Measurements from ENCODE around the gene AVL9. TPM values are rescaled to one million over a fixed set of nuclear protein-coding genes. Genes with fewer than 3 reads are reported as not detected.

The AVL9 gene
- total RNA-seq, 1 donor from 2014 or later: 36.8 TPM

DNA sequence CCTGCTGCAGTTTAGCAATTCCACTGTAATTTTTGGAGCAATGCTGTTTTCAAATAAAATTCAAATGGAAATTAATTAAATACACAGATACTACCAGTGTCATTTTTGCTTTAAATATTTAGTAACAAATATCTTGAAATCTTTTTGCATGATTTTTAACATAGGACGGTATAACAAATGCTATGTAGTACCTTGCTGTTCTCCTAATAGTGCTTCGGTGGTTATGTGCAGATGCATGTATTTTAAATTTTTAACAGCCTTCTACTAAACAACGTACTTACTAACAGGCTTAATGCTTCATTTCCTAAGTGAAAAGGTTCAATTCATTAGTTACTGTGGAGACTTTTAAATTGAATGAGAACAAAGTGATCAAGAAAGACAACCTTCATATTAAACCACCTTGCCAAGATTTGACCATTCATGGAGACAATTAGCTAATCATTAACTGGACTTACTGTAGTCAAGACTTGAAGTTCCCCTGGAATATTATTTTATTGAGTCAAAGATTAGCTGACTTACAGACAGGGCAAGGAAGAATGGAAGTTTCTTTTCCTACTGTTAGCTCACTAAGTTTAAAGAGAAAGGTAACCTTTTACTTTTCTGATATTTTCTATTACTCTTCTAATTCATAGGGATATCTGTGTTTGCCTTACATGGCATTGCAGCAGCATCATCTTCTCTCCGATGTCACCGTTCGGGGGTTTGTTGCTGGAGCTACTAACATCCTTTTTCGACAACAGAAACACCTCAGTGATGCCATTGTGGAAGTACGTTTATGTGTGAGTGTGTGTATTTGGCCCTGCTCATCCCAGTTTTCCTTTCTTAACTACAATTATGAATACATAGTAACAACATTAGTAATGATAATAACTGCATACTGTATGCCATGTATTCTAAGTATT is 74.3 kb downstream of the AVL9 start:
- Mint-ChIP-seq H3K36me3 (peaks cover 11% of the 10 kb centered on the region), H3K4me1 (no peaks in the 10 kb centered on the region), H3K9me3 (no peaks in the 10 kb centered on the region), H3K27ac (no peak overlapping the region), H3K27me3 (ENCODE audit: low read depth) (no peaks in the 10 kb centered on the region), H3K4me3 (no peak overlapping the region)
- TF ChIP-seq, protein P1, sequence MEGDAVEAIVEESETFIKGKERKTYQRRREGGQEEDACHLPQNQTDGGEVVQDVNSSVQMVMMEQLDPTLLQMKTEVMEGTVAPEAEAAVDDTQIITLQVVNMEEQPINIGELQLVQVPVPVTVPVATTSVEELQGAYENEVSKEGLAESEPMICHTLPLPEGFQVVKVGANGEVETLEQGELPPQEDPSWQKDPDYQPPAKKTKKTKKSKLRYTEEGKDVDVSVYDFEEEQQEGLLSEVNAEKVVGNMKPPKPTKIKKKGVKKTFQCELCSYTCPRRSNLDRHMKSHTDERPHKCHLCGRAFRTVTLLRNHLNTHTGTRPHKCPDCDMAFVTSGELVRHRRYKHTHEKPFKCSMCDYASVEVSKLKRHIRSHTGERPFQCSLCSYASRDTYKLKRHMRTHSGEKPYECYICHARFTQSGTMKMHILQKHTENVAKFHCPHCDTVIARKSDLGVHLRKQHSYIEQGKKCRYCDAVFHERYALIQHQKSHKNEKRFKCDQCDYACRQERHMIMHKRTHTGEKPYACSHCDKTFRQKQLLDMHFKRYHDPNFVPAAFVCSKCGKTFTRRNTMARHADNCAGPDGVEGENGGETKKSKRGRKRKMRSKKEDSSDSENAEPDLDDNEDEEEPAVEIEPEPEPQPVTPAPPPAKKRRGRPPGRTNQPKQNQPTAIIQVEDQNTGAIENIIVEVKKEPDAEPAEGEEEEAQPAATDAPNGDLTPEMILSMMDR (IDR thresholded peaks at IDR 0.05; ENCODE audit: unreplicated experiment): no peak
- no peak for DNase-seq (ENCODE audit: low spot score in 2 of 2, unreplicated experiment in 2 of 2)

DNA sequence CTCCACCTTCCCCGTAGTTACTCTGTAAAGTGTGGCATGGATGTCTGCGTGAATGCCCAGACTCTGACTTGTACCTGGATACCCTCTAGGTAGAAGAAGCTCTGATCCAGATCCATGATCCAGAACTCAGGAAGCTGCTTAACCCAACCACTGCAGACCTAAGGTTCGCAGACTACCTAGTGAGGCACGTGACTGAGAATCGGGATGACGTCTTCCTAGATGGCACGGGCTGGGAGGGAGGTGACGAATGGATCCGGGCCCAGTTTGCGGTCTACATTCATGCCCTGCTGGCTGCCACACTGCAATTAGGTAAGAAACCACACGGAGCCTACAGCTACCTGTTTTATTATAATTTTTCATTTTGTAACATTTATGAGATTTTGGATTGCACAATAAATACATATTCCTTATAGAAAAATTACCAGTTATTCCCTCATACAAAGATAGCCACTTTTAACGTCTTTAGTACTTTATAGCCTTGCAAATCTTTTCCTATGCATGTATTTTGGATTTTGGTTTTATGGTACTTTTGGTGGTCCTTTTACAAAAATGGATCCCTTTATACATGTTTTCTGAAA is 77.9 kb downstream of the AVL9 start:
- Mint-ChIP-seq H3K9me3 (no peaks in the 10 kb centered on the region), H3K27me3 (ENCODE audit: low read depth) (no peaks in the 10 kb centered on the region), H3K27ac (no peak overlapping the region), H3K4me1 (peaks cover 8% of the 10 kb centered on the region), H3K36me3 (peaks cover 27% of the 10 kb centered on the region), H3K4me3 (no peak overlapping the region)
- DNase-seq (ENCODE audit: low spot score in 2 of 2, unreplicated experiment in 2 of 2): no peak
- TF ChIP-seq, protein P1 (IDR thresholded peaks at IDR 0.05; ENCODE audit: unreplicated experiment): no peak

DNA sequence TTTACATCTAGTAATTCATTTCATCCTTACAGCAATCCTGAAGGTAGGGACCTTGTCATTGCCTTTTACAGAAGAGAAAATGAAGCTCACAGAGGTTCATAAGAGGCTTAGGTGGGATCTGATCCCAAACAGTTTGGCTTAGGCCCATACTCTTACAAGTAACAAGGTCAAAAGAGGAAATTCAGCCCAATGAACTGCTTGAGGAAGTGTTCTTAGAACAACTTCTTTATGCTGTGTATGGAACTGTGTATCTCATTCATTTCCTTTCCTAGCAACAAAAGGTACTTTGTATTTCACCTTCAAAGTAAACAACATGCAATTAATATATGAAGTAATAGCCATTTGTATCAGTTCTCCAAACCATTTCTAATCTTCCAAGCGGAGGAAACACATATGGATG is 79.3 kb downstream of the AVL9 start:
- no peak for DNase-seq (ENCODE audit: low spot score in 2 of 2, unreplicated experiment in 2 of 2)

DNA sequence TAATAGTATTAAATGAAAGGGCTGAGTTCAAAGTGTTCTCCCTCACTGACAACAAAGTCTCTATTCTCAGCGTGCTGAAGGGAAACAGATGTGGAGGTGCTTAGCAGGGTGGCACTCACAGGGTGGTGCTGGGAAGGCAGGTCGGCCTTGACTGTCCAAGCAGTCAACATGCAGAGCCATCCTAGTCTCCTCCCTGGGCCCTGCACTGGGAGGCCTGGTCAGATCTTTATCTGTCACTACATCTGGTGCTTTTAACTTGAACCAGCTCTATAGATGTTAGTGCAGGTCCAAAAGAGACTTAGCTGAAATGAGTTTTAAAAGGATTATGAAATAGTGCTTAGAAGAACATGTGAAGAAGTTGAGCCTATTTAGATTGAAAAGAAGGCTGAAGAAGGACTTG is 82.1 kb downstream of the AVL9 start:
- Mint-ChIP-seq H3K36me3 (peaks cover 41% of the 10 kb centered on the region), H3K4me1 (peaks cover 8% of the 10 kb centered on the region), H3K4me3 (no peak overlapping the region), H3K27me3 (ENCODE audit: low read depth) (no peaks in the 10 kb centered on the region), H3K27ac (no peak overlapping the region), H3K9me3 (no peaks in the 10 kb centered on the region)
- no peak for DNase-seq (ENCODE audit: low spot score in 2 of 2, unreplicated experiment in 2 of 2)
- TF ChIP-seq, protein P1 (IDR thresholded peaks at IDR 0.05; ENCODE audit: unreplicated experiment): no peak

More for the DNA sequence above, 79.3 kb downstream of the AVL9 start:
- Mint-ChIP-seq H3K9me3 (no peaks in the 10 kb centered on the region), H3K4me3 (no peak overlapping the region), H3K27me3 (ENCODE audit: low read depth) (no peaks in the 10 kb centered on the region), H3K36me3 (peaks cover 32% of the 10 kb centered on the region), H3K4me1 (peaks cover 8% of the 10 kb centered on the region), H3K27ac (no peak overlapping the region)
- TF ChIP-seq, protein P1 (IDR thresholded peaks at IDR 0.05; ENCODE audit: unreplicated experiment): no peak

DNA sequence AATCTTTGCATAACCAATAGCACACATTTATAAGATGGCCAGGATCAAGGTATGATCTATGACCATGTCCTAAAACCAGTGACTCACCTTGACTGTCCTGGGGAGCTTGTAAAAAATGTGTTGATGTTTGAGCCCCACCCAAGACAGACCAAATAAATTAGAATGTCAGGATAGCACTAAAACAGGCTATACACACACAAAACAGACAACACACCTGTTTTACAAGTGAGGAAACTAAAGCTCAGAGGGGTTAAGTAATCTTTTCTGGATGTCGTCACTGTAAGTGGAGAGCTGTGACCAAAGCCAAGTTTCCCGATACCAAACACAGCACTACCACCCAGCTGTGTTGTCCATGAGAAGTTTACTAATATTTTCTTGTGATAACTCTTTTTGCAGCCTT is 84.5 kb downstream of the AVL9 start:
- no peaks in the 10 kb centered on the region for H3K9me3 Mint-ChIP-seq
- no peaks in the 10 kb centered on the region for H3K27me3 Mint-ChIP-seq (ENCODE audit: low read depth)
- peaks cover 45% of the 10 kb centered on the region for H3K36me3 Mint-ChIP-seq
- TF ChIP-seq, protein P1 (IDR thresholded peaks at IDR 0.05; ENCODE audit: unreplicated experiment): no peak
- no peak overlapping the region for H3K4me3 Mint-ChIP-seq
- no peak for DNase-seq (ENCODE audit: low spot score in 2 of 2, unreplicated experiment in 2 of 2)
- H3K27ac Mint-ChIP-seq: no peak overlapping the region
- peaks cover 8% of the 10 kb centered on the region for H3K4me1 Mint-ChIP-seq
